SK-N-SH treated with all-trans-retinoic acid at 6 μM for 48 hours (cell line): ENCODE data around the gene PLD5.
"Not testable (repeated sequence)": the region's sequence is repeated elsewhere in the genome, so short reads cannot be mapped to it uniquely, and the experiment has no call there.

ENCODE experiments used
- ZNF8 ChIP-seq: fragments of 450-650 bp; formaldehyde crosslinking; IDR thresholded peaks from 2 replicates; pipeline ENCODE4 v1.5.0; 2020; ENCODE audit warnings: mild to moderate bottlenecking, moderate library complexity
- TF ChIP-seq, protein P1 (sequence below): fragments of 250-450 bp; sonication (Bioruptor Pico); IDR thresholded peaks from 2 replicates; pipeline ENCODE4 v1.5.1; 2020; ENCODE audit warnings: low read depth, mild to moderate bottlenecking, moderate library complexity

- TF ChIP-seq ZNF8 (CRISPR knock-in tag) = not testable (repeated sequence)
- TF ChIP-seq, protein P1, sequence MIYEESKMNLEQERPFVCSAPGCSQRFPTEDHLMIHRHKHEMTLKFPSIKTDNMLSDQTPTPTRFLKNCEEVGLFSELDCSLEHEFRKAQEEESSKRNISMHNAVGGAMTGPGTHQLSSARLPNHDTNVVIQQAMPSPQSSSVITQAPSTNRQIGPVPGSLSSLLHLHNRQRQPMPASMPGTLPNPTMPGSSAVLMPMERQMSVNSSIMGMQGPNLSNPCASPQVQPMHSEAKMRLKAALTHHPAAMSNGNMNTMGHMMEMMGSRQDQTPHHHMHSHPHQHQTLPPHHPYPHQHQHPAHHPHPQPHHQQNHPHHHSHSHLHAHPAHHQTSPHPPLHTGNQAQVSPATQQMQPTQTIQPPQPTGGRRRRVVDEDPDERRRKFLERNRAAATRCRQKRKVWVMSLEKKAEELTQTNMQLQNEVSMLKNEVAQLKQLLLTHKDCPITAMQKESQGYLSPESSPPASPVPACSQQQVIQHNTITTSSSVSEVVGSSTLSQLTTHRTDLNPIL (CRISPR knock-in tag) = not testable (repeated sequence)
Observed at GRCh38 chr1:242212961-242213360, 311.5 kb downstream of the PLD5 start.
